Hypothalamus (tissue), 51 donors: Measurements from ENCODE around the gene TFB1M.

Experiments used
- DNase-seq, 51 donors: peaks; one replicate each; lab custom pipeline; 2025; lab: John Stamatoyannopoulos, UW

Gene TFB1M

DNA sequence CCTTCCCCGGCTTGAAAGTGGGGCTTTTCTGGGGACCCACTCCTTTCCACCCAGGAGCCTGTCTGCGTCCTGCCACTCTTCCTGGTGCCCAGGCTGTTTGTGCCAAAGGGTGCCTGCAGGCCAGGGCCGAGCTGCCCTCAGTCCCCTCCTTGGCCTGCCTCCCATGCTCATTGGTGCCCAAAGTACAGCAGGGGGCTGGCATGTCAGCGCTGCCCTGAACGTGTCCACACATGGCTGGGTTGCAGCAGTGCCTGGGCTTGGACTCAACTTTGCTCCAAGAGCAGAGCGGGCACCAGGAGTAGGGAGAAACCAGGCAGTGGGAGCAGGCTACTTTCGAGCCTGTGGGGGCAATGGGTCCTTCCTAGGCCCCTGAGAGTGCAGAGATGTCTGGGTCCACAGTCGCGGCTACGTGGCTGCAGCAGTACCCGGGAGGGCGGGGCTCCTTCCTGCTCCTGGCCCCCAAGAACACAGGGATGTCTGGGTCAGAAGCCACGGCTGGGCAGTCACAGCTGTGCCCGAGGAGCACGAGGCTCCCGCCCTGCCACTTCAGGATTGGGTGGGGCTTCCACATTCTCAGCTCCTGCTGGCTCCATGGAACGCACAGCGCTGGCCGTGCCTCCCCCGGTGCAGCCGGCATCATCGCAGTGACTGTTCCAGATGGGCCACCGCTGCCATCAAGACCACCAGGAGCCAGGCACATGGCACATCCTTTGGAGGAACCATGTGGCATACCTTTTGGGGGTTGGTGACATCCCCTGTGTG lies 100.5 kb downstream of the TFB1M start:
- no peak for DNase-seq

DNA sequence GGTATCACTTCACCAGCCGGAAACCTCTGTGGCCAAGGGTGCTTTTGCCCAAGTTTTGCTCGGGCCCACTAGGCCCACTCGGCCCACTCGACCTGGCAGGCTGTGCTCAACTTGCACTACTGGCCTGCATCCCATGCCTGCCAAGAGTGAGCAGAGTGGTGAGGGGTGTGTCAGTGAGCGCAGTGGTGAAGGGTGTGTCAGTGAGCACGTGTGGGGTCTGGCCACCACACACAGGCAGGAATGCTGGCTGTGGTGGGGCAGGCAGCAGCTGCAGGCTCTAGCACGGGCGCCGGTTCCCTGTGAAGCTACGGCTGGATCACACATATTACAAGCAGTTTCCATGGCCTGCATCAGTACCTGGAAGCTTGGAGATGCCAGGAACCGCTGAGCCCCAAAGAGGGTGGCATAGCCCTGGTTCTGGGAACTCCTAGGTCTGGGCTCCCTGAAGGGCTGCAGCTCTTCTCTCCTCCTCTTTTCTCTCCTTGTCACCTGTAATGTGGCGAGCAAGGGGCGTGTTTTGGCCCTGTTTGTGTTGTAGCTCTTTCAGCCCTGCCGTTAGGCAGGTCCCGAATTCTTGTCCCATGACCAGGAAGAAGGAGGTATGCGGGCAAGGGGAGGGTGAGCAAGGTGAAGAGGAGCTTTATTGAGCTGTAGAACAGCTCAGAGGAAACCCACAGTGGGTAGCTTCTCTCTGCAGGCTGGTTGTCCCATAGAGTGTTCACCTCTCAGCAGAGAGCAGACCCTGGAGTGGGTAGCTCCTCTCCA lies 101.5 kb downstream of the TFB1M start:
- no peak for DNase-seq

DNA sequence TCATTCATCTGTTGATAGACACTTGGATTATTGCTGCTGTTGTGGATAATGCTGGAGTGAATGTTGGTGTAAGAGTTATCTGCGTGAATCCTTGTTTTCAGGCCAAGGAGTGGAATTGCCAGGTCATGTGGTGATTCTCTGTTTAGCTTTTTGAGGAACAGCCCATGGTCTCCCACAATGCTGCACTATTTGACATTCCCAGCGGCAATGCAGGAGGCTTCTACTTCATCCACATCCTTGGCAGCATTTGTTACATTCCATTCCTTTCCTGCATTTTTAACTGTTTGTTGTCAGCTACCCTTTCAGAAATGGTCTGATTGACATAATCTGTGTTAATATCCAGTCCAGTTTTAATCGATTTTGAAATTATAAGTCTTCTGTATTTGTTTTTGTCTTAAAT lies 102.2 kb downstream of the TFB1M start:
- no peak for DNase-seq

DNA sequence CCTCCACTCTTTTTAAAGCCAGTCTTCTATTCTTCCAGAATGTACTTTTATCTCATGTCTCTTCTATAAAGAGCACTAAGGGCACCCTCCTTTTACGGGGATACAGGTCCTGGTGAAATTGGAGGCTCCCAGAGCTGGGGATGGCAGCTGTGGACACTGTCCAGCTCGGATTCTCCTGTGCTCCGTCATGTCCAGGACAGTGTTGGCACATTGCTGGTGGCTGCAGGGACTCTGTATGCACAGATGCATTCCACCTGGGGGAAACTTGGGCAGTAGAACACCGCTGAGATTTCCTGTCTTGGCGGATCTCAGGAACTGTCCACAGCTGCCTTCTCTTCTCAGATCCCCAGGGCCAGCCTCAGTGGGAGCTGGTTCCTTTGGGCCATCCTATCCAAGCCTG lies 107.1 kb downstream of the TFB1M start:
- DNase-seq: no peak
